ENCODE results near the gene MAGI2. TPM values are rescaled to one million over a fixed set of nuclear protein-coding genes. Genes with fewer than 3 reads are reported as not detected.

The MAGI2 gene
- total and polyA plus RNA-seq, 8 donors: 6.1 to 9.2 (median 7.1) TPM

DNA sequence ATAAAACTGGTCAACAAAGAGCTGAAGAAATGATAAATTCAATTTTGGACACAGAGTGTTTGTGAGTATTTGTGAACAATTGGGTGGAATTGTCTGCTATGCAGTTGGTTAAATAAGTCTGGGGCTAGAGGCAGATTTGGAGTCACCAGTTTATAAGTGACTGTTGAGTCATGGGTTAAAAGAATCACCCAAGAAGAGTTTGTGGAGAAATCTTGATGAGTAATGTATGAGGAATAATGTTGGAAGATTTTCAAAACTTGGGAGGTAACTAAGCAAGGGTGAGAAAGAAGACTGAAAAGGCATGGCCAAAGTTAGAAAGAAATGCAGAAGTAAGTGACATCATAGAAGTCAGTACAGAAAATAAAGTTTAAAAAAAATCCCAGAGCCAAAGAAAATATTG lies 750.7 kb downstream of the MAGI2 start:
- Histone ChIP-seq H3K4me1 (no peaks in the 10 kb centered on the region), H3K4me3 (no peak overlapping the region), H3K27me3 (no peaks in the 10 kb centered on the region), H3K9me3 (peaks cover 0 to 12% of the 10 kb centered on the region in 2 donors), H3K36me3 (no peaks in the 10 kb centered on the region), H3K27ac (no peak overlapping the region)
- intact Hi-C loops (cut with DNase I): no loop called here
- ATAC-seq (peak; percentile 41), DNase-seq (no peak)
- TF ChIP-seq CTCF (IDR thresholded peaks at IDR 0.05): no peak

- Histone ChIP-seq H3K9me3 (no peaks in the 10 kb centered on the region), H3K4me3 (no peak overlapping the region), H3K4me1 (no peaks in the 10 kb centered on the region), H3K27me3 (no peaks in the 10 kb centered on the region), H3K27ac (no peak overlapping the region), H3K36me3 (no peaks in the 10 kb centered on the region)
- ATAC-seq (no peak), DNase-seq (no peak)
- no peak for TF ChIP-seq CTCF (IDR thresholded peaks at IDR 0.05)
- intact Hi-C loops (cut with DNase I): no loop called here
Measured at GRCh38 chr7:78695826-78696225, 757.6 kb downstream of the MAGI2 start.

DNA sequence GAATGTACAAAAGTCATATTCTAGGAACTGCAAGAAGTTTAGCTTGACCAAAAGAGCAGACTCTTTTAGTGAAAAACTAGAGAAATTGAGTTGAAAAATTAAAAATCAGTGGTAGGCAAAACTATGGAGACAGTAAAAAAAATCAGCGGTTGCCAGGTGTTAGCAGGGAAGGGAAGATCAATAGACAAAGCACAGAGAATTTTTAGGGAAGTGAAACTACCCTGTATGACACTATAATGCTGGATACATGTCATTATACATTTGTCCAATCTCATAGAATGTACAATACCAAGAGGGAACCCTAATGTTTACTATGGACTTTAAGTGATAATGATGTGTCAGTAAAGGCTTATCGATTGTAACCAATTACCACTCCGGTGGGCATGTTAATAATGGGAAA lies 761.9 kb downstream of the MAGI2 start:
- intact Hi-C loops (cut with DNase I): no loop called here
- ATAC-seq (no peak), DNase-seq (no peak)
- no peak overlapping the region for H3K4me3 ChIP-seq
- no peaks in the 10 kb centered on the region for H3K4me1 ChIP-seq
- no peaks in the 10 kb centered on the region for H3K27me3 ChIP-seq
- no peak overlapping the region for H3K27ac ChIP-seq
- no peak for TF ChIP-seq CTCF (IDR thresholded peaks at IDR 0.05)
- H3K9me3 ChIP-seq: no peaks in the 10 kb centered on the region
- H3K36me3 ChIP-seq: no peaks in the 10 kb centered on the region

- Histone ChIP-seq H3K4me3 (no peak overlapping the region), H3K27ac (no peak overlapping the region), H3K36me3 (no peaks in the 10 kb centered on the region), H3K4me1 (no peaks in the 10 kb centered on the region), H3K27me3 (no peaks in the 10 kb centered on the region), H3K9me3 (no peaks in the 10 kb centered on the region)
- no peak for ATAC-seq
- TF ChIP-seq CTCF (IDR thresholded peaks at IDR 0.05): no peak
- intact Hi-C loops (cut with DNase I): no loop called here
- DNase-seq: peak in 1 of 4 donors; percentile 1
Measured at GRCh38 chr7:78690174-78690573, 763.3 kb downstream of the MAGI2 start.

DNA sequence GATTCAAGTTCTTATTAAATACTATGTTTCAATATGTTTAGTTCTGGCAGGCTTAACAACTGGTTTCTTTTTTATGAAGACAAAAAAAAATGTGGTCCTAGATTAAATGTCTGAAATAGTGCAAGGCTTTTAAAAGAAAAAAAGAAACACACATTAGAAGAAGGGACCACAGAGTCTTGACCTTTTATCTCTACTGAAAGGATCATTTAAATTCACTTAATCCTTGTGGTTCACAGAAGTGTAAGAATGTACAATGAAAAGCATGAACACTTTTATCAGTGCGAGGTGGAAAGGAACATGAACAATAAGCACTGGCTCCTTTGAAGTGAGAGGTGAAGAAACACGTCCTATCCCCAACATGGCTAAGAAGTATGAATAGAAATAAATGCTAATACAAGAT lies 765.1 kb downstream of the MAGI2 start:
- Histone ChIP-seq H3K27ac (no peak overlapping the region), H3K4me3 (no peak overlapping the region), H3K36me3 (no peaks in the 10 kb centered on the region), H3K9me3 (no peaks in the 10 kb centered on the region), H3K27me3 (no peaks in the 10 kb centered on the region), H3K4me1 (no peaks in the 10 kb centered on the region)
- no peak for TF ChIP-seq CTCF (IDR thresholded peaks at IDR 0.05)
- ATAC-seq (no peak), DNase-seq (no peak)
- intact Hi-C loops (cut with DNase I): no loop called here

Data from left lung (tissue), 10 donors.